HG02571 (cell line): Measurements from ENCODE around the gene ABHD17A.

Experiments
- ATAC-seq: cut with Tn5 transposase; IDR thresholded peaks from one replicate; pipeline ENCODE4 v1.9.1; 2021; ENCODE audit warnings: mild to moderate bottlenecking, moderate library complexity; ENCODE audit not compliant: unreplicated experiment

Gene ABHD17A

DNA sequence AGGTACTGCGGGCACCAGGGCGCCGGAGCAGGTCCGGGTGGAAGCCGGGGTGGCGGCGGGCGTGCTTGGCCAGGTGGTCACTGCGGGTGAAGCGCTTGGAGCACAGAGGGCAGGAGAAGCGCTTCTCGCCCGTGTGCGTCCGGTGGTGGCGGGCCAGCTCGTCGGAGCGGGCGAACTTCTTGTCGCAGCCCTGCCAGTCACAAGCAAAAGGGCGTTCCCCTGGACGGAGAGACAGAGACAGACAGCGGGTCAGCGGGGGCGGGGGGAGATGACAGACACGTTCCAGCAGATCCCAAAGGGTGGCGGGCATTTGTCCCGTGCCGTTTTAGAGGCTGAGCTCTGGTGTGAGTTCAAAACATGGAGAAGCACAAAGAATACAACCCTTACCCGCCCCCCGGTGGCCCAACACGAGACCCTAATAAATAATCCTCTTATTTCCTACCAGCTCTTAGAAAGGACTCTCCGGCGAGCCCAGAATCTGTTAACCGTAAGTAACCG, 30.7 kb downstream of the ABHD17A start:
- ATAC-seq: no peak

DNA sequence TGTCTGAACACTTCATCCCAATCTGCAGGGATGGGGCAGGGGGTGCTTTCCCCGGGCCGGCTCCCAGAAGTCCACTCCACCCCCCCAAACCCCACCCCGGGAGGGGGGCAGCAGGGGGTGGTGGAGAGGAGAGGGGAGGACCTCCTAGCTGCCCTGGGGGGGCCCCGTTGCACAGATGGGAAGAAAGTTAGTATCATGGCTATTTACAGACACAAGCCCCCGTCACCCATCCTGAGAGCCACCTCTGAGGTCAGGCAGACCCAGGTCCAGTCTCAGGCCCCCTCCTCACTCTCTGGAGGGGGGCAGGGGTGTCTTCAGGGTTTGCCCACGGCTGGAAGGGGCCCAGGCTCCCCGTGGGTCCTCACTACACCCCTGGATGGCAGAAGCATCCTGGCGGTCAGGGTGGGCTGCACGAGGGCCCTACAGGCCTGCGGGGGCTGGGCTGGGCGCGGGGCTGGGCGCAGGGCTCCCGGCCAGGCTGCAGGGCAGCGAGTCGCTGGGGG, 31.2 kb downstream of the ABHD17A start:
- ATAC-seq: no peak

DNA sequence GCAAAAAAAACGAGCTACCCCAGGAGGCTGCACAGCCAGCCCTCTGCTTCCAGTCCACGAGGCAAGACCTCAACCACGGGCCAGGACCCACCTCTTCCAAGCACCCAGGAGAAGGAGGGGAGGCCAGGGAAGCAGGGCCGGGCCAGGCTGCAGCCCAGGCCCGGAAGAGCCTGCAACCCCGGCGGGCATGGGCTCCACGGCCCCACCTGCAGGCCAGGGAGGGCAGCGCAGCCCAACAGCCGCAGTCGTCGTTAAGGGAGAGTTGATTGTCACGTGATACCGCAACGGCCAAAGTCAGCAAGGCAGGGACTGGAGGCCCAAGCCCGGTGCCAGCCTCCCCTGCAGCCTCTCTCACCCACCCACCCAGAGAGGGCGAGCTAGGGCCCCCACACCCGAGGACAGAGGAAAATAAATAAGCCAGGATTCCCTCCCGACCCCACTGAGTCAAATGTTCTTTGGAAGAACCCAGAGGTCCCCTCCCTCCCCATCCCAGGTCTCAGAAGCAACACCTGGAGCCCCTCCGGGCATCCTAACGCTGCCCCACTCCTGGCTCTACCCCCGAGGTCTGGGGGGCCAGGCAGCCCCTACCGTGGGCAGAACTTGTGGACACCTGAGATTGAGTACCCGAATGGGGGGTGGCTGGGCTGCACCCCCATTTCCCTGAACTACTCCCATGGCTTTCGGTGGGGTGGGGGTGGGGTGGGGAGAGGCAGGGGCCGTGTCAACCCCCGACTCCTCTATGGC, 31.8 kb downstream of the ABHD17A start:
- ATAC-seq: no peak

DNA sequence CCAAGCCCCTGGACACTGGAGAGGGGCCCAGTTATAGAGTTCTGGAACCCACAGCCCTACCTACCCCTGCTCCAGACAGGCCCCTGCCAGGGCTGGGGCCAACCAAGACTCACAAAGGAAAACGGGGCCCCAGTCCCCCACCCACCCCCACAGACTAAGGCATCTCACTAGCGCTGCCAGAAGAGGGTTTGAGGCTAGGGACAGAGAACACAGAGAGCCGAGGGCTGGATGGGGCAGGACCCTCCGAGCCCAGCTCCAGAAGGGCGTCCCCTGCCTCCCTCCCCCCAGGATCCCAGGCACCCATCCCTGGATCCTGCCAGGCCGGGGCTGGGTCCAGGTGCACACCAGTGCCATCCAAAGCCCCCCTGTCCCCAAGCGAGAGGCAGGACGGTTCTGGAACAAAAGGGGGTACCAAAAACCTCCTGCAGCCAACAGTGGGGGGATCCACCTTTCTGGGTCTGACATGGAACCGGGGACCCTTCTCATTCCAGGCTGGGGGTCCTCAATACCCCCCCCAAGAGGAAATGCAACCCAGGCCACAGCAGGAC, 32.6 kb downstream of the ABHD17A start:
- ATAC-seq: no peak

DNA sequence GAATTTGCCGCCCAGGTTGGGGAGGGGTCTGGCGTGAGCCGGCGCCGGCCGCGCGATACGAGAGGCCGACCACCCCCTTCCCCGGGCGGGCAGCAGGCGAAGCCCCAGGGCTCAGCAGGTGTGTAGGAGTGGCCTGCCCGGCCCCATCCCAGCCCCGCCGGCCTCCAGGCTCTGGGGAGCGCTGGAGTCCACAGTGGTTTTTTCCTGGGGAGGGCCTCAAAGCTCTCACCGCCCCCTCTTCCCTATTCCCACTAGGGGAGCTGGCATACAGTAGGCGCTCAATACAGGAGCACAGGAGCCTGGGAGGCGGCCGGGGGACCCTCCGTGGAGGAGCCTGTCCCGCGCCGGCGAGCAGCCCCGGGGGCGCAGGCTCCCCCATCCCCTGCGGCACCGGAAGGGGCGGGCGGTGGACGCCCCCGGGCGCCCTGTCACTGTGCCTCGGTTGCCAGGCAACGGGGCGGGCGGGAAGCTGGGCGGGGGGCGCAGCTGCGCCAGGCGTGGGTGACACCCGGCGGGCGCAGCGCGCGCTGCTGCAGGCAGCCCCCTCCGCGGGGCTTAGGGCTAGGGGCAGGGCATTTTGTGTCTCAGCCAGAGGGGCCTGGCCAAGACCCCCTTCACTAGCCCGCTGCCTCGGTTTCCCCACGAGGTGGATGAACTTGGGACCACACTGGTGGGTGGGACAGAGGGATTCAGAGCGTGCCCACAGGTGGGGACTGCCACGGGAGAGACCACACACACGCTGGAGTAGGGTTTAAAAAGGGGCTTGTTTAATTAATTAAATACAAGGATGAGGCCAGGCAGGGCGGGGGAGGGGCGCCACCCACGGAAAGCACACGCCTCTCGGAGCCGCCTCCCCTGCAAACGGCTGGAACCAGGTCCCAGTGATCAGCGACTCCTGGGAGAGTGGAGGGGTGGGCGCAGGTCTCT, 33.4 kb downstream of the ABHD17A start:
- no peak for ATAC-seq

DNA sequence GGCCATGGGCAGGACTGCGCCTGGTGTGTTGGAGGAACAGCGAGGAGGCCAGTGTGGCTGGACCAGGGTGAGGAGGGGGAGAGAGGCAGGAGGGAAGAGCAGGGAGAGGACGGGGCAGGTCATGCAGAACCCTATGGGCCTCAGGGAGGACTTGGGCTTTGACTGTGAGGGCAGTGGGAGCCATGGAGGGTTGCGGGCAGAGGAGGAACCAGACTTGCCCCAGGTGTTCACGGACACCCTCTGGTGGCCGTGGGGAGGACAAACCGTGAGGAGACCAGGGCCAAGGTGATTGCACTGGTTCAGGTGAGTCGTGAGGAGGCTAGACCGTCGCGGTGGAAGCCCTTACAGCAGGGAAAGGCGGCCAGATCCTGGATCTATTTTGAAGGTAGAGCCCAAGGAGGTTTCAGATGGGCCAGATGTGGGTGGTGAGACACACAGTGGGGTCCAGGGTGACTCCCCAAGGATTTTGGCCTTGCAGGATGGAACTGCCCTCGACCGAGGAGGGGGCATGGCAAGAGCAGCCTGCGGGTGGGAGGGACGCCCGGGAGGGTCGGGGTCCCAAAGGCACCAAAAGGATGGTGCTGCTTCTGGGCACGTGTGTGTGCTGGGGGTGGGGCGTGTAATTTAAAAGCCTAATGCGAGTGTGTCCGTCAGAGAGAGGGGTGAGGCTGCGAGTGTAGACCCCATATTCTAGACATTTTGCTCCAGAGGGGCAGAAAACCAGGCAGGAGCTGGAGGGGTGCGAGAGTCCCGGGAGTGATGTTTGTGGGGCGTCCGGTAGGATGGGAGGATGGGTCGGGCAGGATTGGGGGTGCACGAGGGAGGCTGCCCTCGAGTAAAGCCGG, 34.3 kb downstream of the ABHD17A start:
- ATAC-seq: no peak

DNA sequence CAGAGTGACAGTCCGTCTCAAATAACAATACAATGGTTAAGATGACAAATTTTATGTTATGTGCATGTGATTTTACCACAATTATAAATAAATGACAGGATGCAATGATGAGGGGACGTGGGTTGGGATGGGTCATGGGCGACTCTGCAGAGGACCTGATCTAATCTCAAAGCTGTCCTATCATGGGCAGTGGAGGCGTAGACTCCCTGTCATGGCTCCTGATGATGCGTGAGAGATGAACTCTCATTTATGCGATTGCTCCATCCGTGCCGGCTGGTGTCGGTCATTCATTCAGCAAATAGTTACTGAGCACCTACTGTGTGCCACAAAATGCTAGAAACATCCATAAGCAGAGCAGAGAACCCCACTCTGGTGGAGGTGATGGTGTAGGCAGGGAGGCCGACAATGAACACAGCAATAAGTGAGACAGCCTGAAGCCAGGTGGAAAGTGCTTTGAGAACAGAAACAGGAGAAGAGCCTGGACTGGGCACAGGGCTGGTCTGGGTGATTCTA, 35.4 kb downstream of the ABHD17A start:
- ATAC-seq: no peak

DNA sequence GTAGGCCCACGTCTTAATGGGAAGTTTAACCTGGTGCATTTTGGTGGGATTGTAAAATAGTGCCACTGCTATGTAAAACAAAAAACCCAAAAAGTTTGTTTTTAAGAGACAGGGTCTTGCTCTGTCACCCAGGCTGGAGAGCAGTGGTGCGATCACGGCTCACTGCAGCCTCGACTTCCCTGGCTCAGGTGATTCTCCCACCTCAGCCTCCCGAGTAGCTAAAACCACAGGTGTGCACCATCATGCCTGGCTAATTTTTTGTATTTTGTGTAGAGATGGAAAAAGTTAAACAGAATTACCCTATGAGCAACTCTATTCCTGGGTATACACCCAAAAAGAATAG, 36.2 kb downstream of the ABHD17A start:
- no peak for ATAC-seq

DNA sequence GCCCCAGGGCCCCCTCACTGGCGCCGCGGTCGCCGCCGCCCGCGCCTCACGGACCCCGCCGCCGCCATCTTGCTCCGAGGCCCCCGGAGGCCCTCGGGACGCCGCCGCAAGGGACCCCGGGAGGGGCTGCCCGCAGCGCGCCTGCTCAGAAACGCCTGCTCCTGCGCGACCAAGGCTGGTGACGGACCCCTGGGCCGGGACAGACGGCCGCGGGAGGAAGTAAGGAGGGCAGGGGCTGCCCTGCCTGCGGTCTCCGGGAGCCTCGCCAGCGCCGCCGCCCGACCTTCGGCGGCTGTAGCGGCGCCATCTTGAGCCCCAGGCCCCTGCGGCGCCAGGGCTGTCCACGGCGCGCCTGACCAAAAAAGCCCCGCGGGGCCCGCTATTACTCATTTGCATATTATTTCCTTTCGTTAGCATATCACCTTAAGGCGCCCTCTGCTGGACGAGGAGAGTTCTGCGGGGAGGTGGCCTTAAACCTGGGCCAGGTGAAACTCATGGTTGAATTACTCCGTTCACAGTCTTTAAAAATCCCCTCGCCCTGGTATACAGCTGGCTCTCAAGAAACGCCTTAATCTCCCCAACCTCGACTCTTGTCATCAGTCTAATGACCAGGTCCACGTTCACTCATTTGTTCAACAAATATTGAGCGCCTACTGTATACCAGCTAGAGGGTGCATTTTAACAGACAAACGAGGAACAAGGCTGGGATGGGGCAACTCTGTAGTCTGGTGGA, 36.7 kb downstream of the ABHD17A start, which contains the start of gene REXO1:
TSS of gene REXO1 (minus strand) at position 85 of the 733 bp plus-strand sequence. CDS start 125 bp downstream, outside the sequence.
- peak; percentile 59 for ATAC-seq

DNA sequence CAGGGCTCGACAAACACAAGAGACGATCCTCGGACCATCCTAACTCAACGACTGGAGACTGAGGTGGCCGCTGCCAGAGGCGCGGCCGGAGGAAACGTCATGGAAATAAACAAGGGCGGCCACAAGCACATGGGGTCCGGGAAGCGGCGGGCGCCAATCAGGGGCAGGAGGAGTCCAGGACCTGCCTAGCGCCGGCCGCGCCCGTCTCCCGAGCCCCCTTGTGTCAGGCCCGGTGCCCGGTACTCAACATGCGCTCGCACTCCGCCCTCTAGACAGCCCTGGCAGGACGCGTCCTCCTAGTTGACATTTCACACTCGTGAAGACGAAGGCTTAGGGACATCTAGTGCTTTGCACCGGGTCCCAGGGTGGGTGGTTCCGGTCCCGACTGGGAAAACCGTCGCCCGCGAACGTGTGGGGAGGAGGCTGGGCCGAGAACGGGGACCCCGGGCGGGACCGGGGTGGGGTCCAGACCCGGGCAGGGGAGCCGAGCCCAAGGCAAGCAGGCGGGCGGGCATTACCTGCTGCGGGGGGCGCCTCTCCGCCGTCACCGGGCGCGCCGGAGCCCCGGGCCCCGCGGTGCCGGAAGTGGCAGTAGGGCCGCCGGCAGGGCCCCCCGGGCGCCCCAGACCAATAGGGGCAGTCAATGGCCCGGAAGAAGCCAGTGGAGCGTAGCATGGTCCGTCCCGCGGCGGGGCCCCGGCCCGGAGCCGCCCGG, 37.5 kb downstream of the ABHD17A start:
- ATAC-seq: peak; percentile 26

DNA sequence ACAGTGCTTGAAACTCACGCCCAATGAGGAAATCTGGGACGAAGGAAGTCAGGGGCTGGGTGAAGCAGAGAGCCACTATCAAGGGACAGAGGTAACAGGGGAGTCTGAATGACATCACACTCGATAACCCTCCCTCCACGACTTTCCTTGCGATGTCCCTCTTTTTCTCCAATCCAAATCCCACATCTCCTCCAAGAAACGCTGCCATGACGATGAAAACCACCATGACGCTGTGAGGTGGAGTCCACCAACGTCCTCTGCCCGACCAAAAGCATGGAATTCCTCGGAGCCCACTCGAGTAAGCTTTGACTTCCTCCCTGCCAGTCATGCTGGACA, 38.0 kb downstream of the ABHD17A start:
- ATAC-seq: no peak

DNA sequence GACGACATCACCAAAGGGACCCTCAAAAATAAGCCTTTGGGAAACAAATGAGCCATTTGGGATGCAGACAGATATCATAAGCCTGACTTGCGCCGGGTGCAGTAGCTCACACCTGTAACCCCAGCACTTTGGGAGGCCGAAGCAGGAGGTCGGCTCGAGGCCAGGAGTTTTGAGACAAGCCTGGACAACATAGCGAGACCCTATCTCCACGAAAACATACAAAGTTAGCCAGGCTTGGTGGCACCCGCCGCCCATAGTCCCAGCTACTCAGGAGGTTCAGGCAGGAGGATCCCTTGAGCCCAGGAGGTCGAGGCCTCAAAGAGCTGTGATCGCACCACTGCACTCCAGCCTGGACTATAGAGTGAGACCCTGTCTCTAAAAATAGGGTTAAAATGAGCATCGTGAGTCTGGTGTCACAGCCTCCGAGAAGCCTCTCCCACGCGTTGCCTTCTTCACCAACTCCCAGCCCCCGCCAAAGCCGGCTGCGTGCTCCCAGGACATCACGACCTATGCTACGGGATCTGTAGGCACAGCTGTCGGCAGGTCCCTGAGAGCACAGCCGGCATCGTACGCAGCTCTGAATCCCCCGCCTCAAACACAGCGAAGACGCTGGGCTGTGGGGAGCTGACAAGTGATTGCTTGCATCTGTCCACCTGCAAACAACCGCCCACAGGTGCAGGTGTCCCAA, 38.6 kb downstream of the ABHD17A start:
- ATAC-seq: no peak

DNA sequence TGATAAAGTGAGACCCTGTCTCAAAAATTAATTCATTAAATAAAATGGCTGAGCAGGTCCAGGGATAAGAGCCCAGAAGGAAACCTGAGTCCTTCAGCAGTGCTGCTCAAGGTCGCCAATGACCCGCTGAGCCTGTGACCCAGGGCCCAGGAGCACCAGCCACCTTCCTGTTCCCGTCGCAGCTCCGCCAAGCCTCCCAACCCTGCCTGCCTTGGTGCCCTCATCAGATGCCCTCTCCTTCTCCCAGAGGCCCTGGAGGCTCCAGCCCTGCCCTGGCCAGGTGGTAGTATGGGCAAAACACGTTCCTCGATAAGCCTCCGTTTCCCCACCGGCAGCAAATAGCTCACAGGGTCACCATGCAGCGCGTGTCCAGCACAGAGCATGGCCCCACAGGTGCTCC, 39.7 kb downstream of the ABHD17A start:
- ATAC-seq: no peak

DNA sequence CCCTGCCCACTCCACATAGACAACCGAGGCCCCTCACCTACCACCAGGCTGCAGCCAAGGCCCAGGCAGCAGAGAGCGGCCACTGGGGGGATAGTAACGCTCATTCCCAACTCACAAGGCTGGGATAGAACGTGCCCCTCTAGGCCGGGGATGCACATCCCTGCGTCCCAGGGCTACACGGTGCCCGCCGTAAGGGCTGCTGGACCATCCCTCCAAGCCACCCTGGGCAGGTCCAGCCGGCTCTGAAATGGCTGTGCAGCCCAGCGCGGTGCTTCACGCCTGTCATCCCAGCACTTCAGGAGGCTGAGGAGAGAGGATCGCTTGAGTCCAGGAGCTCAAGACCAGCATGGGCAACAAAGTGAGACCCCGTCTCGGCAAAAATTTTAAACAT, 40.2 kb downstream of the ABHD17A start:
- no peak for ATAC-seq

DNA sequence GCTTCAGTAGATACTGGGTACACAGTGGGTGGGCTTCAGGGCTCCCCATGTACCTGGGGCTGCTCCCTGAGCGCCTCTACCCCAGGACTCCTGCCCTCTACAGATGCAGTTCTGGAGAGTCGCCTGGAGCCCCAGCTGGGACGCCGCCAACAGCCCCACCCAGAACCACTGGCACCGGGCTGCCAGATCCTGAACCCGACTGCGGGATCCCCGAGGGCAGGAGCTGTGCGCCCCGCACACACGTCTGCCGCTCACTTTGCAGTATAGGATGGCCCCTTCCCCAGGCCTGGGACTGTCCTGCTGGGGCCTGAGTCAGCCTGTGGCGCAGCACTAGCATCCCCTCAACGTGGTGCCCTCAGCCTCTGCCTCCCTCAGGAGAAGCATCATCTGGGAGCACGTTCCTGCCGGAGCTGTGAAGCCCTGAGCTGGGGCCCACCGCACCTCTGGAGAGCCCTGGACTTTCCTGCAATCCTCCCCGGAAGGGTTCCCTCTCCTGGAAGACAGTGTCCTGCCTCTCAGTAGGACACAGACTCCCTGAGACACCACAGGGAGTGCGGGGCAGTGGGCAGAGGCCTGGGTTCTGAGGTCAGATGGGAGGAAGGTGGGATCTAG, 40.7 kb downstream of the ABHD17A start:
- ATAC-seq: no peak

DNA sequence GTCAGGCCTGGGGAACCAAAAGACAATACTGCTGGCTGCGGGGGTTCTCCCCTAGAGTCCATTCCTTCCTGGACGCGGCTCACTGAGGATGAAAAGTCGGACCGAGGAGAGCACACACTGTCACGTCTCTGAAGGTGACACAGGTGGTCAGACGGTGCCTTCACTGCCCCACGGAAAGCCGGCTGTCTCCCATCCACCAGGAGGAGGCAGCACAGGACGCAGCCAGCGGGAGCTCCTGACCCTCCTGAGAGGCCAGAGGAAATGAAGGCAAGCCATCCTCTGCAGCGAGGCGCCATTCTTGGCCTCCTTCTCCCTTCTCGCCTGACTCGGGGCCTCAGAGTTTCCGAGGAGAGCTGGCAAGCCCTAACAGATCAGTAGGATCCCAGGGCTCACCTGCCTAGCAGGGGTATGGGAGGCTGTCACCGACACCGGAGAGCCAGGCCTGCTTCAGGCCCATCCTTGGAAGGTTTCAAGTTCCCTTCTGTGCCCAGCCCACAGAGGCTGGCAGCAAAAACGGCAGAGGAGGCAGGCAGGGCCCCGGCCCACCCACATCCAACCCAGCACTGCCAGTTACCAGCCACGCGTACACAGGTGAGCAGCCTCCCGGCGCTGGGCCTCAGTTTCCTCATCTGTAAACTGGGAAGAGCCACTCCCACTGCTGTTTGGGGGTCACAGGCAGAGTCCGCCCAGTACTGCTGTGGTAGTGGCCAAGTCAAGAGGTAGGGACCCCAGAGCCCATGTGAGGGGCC, 41.5 kb downstream of the ABHD17A start:
- no peak for ATAC-seq

DNA sequence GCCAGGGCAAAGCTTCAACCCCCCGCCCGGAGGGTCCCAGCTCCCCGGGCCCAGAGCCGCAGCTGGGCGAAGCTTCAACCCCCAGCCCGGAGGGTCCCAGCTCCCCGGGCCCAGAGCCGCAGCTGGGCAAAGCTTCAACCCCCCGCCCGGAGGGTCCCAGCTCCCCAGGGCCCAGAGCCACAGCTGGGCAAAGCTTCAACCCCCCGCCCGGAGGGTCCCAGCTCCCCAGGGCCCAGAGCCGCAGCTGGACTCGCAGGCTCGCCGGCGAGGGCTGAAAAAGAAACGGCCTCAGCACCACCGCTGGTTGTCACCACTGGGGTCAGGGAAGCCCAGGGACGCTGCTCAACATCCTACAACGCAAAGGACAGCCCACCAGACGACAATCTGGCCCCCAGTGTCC, 42.2 kb downstream of the ABHD17A start:
- ATAC-seq: no peak
